HEK293 (cell line): ENCODE data around the gene APOO.

ENCODE experiments used
- CTCF ChIP-seq: fragments of 450-650 bp; formaldehyde crosslinking; IDR thresholded peaks from 2 replicates; pipeline ENCODE4 v1.5.1; 2016; ENCODE audit warnings: missing biosample characterization, missing genetic modification characterization
- KLF1 ChIP-seq: fragments of 450-650 bp; formaldehyde crosslinking; IDR thresholded peaks from 2 replicates; pipeline ENCODE4 v1.5.1; 2016; ENCODE audit warnings: missing biosample characterization, missing genetic modification characterization
- SETDB1 ChIP-seq: IDR thresholded peaks from one replicate; pipeline ENCODE4 v1.6.1; 2017; ENCODE audit warnings: mild to moderate bottlenecking, low read length, moderate library complexity, mixed read lengths; ENCODE audit not compliant: insufficient read length
- ZBTB20 ChIP-seq: fragments of 450-650 bp; formaldehyde crosslinking; IDR thresholded peaks from 2 replicates; pipeline ENCODE4 v1.5.1; 2016; ENCODE audit warnings: missing biosample characterization, missing genetic modification characterization
- ZNF138 ChIP-seq: fragments of 450-650 bp; formaldehyde crosslinking; IDR thresholded peaks from 2 replicates; pipeline ENCODE4 v1.5.1; 2016; ENCODE audit warnings: missing biosample characterization, missing genetic modification characterization, borderline replicate concordance
- ZNF16 ChIP-seq: fragments of 450-650 bp; formaldehyde crosslinking; IDR thresholded peaks from 2 replicates; pipeline ENCODE4 v1.5.1; 2016; ENCODE audit warnings: low read depth, missing biosample characterization, missing genetic modification characterization
- ZNF311 ChIP-seq: fragments of 450-650 bp; formaldehyde crosslinking; IDR thresholded peaks from 2 replicates; pipeline ENCODE4 v1.5.1; 2017; ENCODE audit warnings: missing biosample characterization, missing genetic modification characterization, borderline replicate concordance
- ZSCAN5A ChIP-seq: fragments of 450-650 bp; formaldehyde crosslinking; IDR thresholded peaks from 2 replicates; pipeline ENCODE4 v1.5.1; 2016; ENCODE audit warnings: missing biosample characterization, missing genetic modification characterization

DNA sequence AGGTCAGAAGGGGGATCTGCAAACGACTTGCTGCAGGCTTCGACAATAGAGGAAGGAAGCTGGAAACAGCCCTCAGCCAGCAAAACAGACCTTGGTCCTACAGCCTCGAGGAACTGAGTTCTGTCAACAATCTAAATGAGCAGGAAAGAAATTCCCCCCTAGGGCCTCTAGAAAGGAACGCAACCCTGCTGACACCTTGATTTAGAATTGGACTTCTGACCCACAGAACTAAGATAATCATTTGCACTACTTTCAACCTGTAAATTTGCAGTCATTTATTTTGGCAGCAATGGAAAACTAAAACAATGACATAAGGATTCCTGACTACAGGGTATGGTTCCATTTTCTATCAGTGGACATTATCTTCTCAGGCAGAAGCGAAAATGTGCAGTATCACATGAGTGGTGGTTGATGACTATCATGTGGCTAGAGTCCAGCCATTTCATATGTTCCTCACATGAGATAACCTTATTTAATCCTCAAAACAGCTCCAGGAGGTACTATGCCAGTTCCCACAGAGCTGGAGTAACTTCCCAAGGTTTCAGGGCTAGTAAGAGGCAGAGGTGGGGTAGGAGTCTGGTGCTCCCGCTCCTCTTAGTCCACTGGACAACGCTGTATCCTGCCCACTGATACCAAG, 63.1 kb downstream of the APOO start:
- TF ChIP-seq ZBTB20 (tag by site-specific recombination) (no peak), ZNF16 (no peak), KLF1 (tag by site-specific recombination) (no peak), SETDB1 (no peak), CTCF (tag by site-specific recombination) (no peak), ZSCAN5A (tag by site-specific recombination) (no peak), ZNF311 (tag by site-specific recombination) (no peak), ZNF138 (tag by site-specific recombination) (no peak)
